Neural progenitor cell (in vitro differentiated cells): ENCODE results near the gene GDPGP1. TPM values are rescaled to one million over a fixed set of nuclear protein-coding genes. Genes with fewer than 3 reads are reported as not detected.
"Not testable (repeated sequence)": the region's sequence is repeated elsewhere in the genome, so short reads cannot be mapped to it uniquely, and the experiment has no call there.

Source experiments
- DNase-seq: peaks from one replicate; pipeline ENCODE4 v3.0.0-alpha.2; 2016; ENCODE audit warnings: low spot score
- H2AFZ ChIP-seq: fragments of 200-600 bp; sonication (generic); replicated peaks from 2 replicates; pipeline ENCODE4 v1.6.1; 2016; ENCODE audit warnings: antibody characterized with exemption
- H3F3A ChIP-seq: fragments of 200-600 bp; sonication (generic); 2 replicates; pipeline ENCODE4 v1.6.1; 2016; ENCODE audit warnings: antibody characterized with exemption, low read depth
- H3K27ac ChIP-seq: fragments of 200-600 bp; sonication (generic); 2 replicates; pipeline ENCODE4 v1.5.1; 2016; ENCODE audit warnings: mild to moderate bottlenecking
- H3K27me3 ChIP-seq: fragments of 200-600 bp; sonication (generic); 2 replicates; pipeline ENCODE4 v1.6.1; 2016; ENCODE audit warnings: mild to moderate bottlenecking, moderate library complexity
- H3K36me3 ChIP-seq: fragments of 200-600 bp; sonication (generic); 2 replicates; pipeline ENCODE4 v1.5.1; 2016
- H3K4me1 ChIP-seq: fragments of 200-600 bp; sonication (generic); 2 replicates; pipeline ENCODE4 v1.6.1; 2016; ENCODE audit warnings: mixed run types
- H3K4me2 ChIP-seq: fragments of 200-600 bp; sonication (generic); 2 replicates; pipeline ENCODE4 v1.6.1; 2016
- H3K4me3 ChIP-seq: fragments of 200-600 bp; sonication (generic); 2 replicates; pipeline ENCODE4 v1.5.1; 2016
- H3K79me2 ChIP-seq: fragments of 200-600 bp; sonication (generic); 2 replicates; pipeline ENCODE4 v1.6.1; 2016; ENCODE audit warnings: low read depth
- H3K9ac ChIP-seq: fragments of 200-600 bp; sonication (generic); 2 replicates; pipeline ENCODE4 v1.6.1; 2016
- H3K9me3 ChIP-seq: fragments of 200-600 bp; sonication (generic); 2 replicates; pipeline ENCODE4 v1.5.1; 2016; ENCODE audit warnings: low read depth
- H4K20me1 ChIP-seq: fragments of 200-600 bp; sonication (generic); 2 replicates; pipeline ENCODE4 v1.6.1; 2016; ENCODE audit warnings: low read depth
- H3K27ac Mint-ChIP-seq: 3 replicates; pipeline ENCODE4 v1.8.0; 2021; ENCODE audit warnings: mixed read lengths
- H3K27me3 Mint-ChIP-seq: 2 replicates; pipeline ENCODE4 v1.8.0; 2022; ENCODE audit warnings: low read depth, mild to moderate bottlenecking, inconsistent platforms, moderate library complexity, mixed read lengths; ENCODE audit not compliant: insufficient read depth
- H3K36me3 Mint-ChIP-seq: 3 replicates; pipeline ENCODE4 v1.8.0; 2021; ENCODE audit warnings: mixed read lengths
- H3K4me1 Mint-ChIP-seq: 3 replicates; pipeline ENCODE4 v1.8.0; 2021; ENCODE audit warnings: mixed read lengths
- H3K4me3 Mint-ChIP-seq: 3 replicates; pipeline ENCODE4 v1.8.0; 2021; ENCODE audit warnings: mild to moderate bottlenecking, moderate library complexity, mixed read lengths
- H3K9me3 Mint-ChIP-seq: 3 replicates; pipeline ENCODE4 v1.8.0; 2020; ENCODE audit warnings: mixed read lengths
- EZH2 ChIP-seq: fragments of 200-600 bp; sonication (generic); IDR thresholded peaks from 2 replicates; pipeline ENCODE4 v1.6.1; 2017; ENCODE audit warnings: antibody characterized with exemption, mild to moderate bottlenecking, moderate library complexity
- EZH2phosphoT487 ChIP-seq: fragments of 200-600 bp; sonication (generic); IDR thresholded peaks from 2 replicates; pipeline ENCODE4 v1.6.1; 2017; ENCODE audit warnings: antibody characterized with exemption
- total RNA-seq: library from RNA; depleted of rRNA; stranded (reverse); fragments of >200 nt; gene quantifications from 2 replicates; pipeline ENCODE4 v1.2.3, GENCODE V29; 2015; ENCODE audit warnings: low replicate concordance
- TF ChIP-seq, protein P1 (sequence below): fragments of 200-600 bp; sonication (generic); IDR thresholded peaks from 2 replicates; pipeline ENCODE4 v1.5.1; 2017; ENCODE audit warnings: antibody characterized with exemption, mild to moderate bottlenecking

Gene GDPGP1, protein sequence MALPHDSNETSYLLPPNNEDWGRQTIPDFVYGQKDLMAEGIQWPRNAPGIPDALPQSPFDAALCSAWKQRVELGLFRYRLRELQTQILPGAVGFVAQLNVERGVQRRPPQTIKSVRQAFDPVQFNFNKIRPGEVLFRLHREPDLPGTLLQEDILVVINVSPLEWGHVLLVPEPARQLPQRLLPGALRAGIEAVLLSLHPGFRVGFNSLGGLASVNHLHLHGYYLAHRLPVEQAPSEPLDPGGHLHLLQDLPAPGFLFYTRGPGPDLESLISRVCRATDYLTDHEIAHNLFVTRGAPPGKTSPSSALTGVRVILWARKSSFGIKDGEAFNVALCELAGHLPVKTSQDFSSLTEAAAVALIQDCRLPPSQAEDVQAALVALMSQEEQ
- 0.67 and 3.5 TPM in 2 replicates for total RNA-seq

DNA sequence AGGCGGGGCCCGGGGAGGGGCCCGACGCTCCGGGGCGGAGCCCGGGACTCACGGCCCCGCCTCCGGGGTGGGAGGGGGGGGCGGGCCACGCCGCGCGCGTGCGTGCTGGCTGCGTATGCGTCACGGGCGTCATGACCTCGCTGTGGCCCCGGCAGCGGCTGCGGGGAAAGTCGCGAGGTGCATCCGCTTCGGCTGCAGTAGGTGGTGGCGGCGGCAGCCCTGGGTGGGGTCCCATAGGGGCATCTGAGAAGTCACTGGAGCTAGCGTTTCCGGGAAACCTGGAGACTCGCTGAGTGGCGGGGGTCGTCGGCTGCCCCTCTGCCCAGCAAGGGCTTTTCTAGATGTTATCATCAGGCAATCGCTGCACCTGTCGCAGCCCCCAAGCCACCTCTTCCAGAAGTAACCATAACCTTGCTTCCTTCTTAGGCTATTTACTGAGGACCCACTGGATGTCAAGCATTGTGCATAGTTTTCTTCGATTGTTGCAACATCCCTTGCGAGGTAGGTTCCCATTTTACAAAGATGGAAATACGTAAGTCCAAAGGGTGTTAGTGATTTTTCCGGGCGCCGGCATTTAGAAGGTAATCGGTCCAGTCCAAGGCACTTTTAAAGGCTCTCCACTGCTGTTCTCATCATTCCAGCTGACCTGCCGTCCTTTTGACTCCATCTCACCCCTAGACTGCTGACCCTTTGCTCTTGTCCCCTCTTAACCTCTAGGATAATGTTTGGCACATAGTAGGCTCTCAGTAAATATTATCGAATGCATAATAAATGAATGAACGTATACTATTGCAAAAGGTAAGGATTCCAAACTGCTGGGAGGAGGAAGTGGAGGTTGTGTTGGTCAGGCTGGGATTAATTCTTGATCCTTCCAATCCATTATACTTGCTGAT is at the start of gene GDPGP1:
Gene GDPGP1, plus strand, starts transcription at position 114 of the 893 bp plus-strand sequence. CDS start 6,700 bp downstream, outside the sequence.
- Histone ChIP-seq H3K79me2 (no peaks in the 10 kb centered on the region), H3K36me3 (no peaks in the 10 kb centered on the region), H3K27me3 (peaks cover 11% of the 10 kb centered on the region), H3K4me1 (no peaks in the 10 kb centered on the region), H2AFZ (peak within 1 kb of the TSS; percentile 89), H3F3A (peaks cover 6% of the 10 kb centered on the region), H3K4me3 (peak within 1 kb of the TSS; percentile 91), H3K9me3 (no peaks in the 10 kb centered on the region), H3K9ac (no peak within 1 kb of the TSS), H3K27ac (no peak within 1 kb of the TSS), H3K4me2 (peak within 1 kb of the TSS; percentile 98), H4K20me1 (peaks cover 7% of the 10 kb centered on the region)
- DNase-seq: no peak
- TF ChIP-seq, protein P1, sequence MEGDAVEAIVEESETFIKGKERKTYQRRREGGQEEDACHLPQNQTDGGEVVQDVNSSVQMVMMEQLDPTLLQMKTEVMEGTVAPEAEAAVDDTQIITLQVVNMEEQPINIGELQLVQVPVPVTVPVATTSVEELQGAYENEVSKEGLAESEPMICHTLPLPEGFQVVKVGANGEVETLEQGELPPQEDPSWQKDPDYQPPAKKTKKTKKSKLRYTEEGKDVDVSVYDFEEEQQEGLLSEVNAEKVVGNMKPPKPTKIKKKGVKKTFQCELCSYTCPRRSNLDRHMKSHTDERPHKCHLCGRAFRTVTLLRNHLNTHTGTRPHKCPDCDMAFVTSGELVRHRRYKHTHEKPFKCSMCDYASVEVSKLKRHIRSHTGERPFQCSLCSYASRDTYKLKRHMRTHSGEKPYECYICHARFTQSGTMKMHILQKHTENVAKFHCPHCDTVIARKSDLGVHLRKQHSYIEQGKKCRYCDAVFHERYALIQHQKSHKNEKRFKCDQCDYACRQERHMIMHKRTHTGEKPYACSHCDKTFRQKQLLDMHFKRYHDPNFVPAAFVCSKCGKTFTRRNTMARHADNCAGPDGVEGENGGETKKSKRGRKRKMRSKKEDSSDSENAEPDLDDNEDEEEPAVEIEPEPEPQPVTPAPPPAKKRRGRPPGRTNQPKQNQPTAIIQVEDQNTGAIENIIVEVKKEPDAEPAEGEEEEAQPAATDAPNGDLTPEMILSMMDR: no peak
- TF ChIP-seq EZH2 (no peak), EZH2phosphoT487 (peak; percentile 5)
- H3K9me3 Mint-ChIP-seq: no peaks in the 10 kb centered on the region
- no peak within 1 kb of the TSS for H3K27ac Mint-ChIP-seq
- peak within 1 kb of the TSS; percentile 85 for H3K4me3 Mint-ChIP-seq
- peaks cover 3% of the 10 kb centered on the region for H3K27me3 Mint-ChIP-seq
- peaks cover 17% of the 10 kb centered on the region for H3K4me1 Mint-ChIP-seq
- H3K36me3 Mint-ChIP-seq: peaks cover 9% of the 10 kb centered on the region

DNA sequence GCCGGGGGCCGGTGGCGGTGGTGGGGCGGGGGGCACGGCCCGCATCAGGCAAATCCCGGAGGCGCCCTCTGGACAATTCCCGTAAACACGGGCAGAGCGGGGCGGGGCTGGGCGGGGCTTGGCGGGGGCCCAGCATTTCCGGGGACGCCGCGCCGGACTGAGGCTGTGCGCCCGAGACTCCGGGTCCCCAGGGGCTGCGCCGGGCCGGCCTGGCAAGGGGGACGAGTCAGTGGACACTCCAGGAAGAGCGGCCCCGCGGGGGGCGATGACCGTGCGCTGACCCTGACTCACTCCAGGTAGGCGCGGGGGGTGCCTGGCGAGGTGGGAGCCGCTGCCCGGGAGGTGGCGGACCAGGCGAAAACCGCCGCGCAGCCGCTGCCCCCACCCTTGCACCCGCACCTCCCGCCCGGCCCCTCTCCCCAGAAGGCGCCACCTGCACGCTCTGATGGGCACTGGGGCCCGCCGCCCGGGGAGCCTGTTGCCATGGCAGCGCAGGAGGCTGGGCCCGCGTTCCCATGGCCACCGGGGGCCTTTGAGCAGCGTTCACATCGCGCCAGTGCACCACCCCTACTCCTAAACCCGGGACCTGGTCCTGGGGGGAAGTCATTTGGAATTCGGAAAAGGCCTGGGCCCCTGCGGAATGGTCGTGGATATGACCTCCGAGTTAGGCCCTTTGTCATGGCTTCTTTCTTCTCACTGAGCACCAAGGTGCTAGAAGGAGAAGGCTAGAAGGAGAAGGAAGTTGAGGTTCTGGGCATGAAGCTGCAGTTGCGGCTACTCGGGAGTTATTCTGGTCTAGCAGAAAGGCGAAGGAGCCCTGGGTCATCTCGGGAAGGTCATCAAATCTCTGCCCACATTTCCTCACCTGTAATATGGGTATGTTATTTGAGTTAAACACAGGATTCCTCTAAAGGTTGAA is 49.0 kb upstream of the GDPGP1 start:
- peak overlapping the region; percentile 87 for H3K27ac Mint-ChIP-seq
- Histone ChIP-seq H4K20me1 (no peaks in the 10 kb centered on the region), H3K27ac (no peak overlapping the region), H3K9ac (no peak overlapping the region), H3K4me1 (peaks cover 7% of the 10 kb centered on the region), H3K4me2 (peak overlapping the region; percentile 89), H3K36me3 (no peaks in the 10 kb centered on the region), H3K4me3 (peak overlapping the region; percentile 73), H2AFZ (peak overlapping the region; percentile 70), H3K79me2 (no peaks in the 10 kb centered on the region), H3F3A (peaks cover 30% of the 10 kb centered on the region), H3K27me3 (no peaks in the 10 kb centered on the region), H3K9me3 (no peaks in the 10 kb centered on the region)
- no peaks in the 10 kb centered on the region for H3K36me3 Mint-ChIP-seq
- H3K27me3 Mint-ChIP-seq: peaks cover 12% of the 10 kb centered on the region
- TF ChIP-seq, protein P1: no peak
- TF ChIP-seq EZH2phosphoT487 (no peak), EZH2 (no peak)
- H3K4me1 Mint-ChIP-seq: peaks cover 29% of the 10 kb centered on the region
- no peaks in the 10 kb centered on the region for H3K9me3 Mint-ChIP-seq
- peak overlapping the region; percentile 87 for H3K4me3 Mint-ChIP-seq
- peak; percentile 84 for DNase-seq

DNA sequence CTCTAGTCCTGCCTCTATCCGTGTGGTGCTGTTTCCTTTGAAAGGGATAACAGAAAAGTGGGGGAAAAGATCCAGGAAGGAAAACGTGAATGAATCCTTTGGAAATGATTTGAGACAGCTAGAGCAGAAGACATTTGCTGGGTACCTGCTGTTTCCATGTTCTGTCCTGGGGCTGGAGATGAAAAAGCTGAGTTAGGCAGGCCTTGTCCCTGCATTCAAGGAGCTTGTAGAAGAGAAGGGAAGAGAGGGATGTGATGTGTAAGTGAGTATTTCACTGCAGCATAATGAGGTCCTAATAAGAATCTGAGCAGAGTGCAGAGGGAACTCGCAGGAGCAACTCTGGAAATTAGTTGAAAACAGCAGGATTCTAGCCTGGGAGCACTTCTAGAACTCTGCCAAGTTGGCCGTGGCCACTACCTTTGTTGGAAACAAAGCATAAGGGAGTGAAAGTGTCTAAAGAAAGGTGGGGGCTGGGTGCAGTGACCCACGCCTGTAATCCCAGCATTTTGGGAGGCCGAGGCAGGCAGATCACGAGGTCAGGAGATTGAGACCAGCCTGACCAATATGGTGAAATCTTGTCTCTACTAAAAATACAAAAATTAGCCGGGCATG is 46.6 kb upstream of the GDPGP1 start:
- H3K27ac ChIP-seq: no peak overlapping the region
- Mint-ChIP-seq H3K9me3 (no peaks in the 10 kb centered on the region), H3K4me3 (no peak overlapping the region), H3K27me3 (peaks cover 9% of the 10 kb centered on the region), H3K36me3 (no peaks in the 10 kb centered on the region), H3K27ac (peak overlapping the region; percentile 52), H3K4me1 (peaks cover 26% of the 10 kb centered on the region)
- H3K4me3 ChIP-seq: no peak overlapping the region
- TF ChIP-seq, protein P1: no peak
- TF ChIP-seq EZH2phosphoT487: no peak
- TF ChIP-seq EZH2: no peak
- no peaks in the 10 kb centered on the region for H3K27me3 ChIP-seq
- peaks cover 13% of the 10 kb centered on the region for H3K4me1 ChIP-seq
- no peak overlapping the region for H3K9ac ChIP-seq
- peaks cover 30% of the 10 kb centered on the region for H3F3A ChIP-seq
- DNase-seq: no peak
- H3K4me2 ChIP-seq: no peak overlapping the region
- no peaks in the 10 kb centered on the region for H4K20me1 ChIP-seq
- H3K36me3 ChIP-seq: no peaks in the 10 kb centered on the region
- H3K79me2 ChIP-seq: no peaks in the 10 kb centered on the region
- H3K9me3 ChIP-seq: no peaks in the 10 kb centered on the region
- no peak overlapping the region for H2AFZ ChIP-seq

DNA sequence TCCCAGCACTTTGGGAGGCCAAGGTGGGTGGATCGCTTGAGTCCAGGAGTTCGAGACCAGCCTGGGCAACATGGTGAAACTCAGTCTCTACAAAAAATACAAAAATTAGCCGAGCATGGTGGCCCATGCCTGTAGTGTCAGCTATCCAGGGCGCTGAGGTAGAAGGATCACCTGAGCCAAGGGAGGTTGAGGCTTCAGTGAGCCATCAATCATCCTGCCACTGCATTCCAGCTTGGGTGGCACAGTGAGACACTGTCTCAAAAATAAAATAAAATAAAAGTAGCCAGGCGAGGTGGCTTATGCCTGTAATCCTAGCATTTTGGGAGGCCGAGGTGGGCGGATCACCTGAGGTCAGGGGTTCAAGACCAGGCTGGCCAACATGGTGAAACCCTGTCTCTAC is 45.9 kb upstream of the GDPGP1 start:
- H4K20me1 ChIP-seq, H3K4me3 ChIP-seq, H3K27me3 ChIP-seq, H3K27ac ChIP-seq, H3K9me3 ChIP-seq, H3K27me3 Mint-ChIP-seq, DNase-seq, H3K4me2 ChIP-seq, H3K9me3 Mint-ChIP-seq, H3K9ac ChIP-seq, H2AFZ ChIP-seq, H3K4me3 Mint-ChIP-seq, H3K36me3 ChIP-seq, H3K36me3 Mint-ChIP-seq, H3K79me2 ChIP-seq, H3K27ac Mint-ChIP-seq: not testable (repeated sequence)
- Histone ChIP-seq H3K4me1 (peaks cover 13% of the 10 kb centered on the region), H3F3A (peaks cover 30% of the 10 kb centered on the region)
- peaks cover 30% of the 10 kb centered on the region for H3K4me1 Mint-ChIP-seq
